Suprapubic skin (tissue), 4 donors: Measurements from ENCODE around the gene RICTOR. TPM values are rescaled to one million over a fixed set of nuclear protein-coding genes. Genes with fewer than 3 reads are reported as not detected.
"Not testable (repeated sequence)": the region's sequence is repeated elsewhere in the genome, so short reads cannot be mapped to it uniquely, and the experiment has no call there.

Experiments used
- DNase-seq, 2 donors: peaks; one replicate each; pipeline ENCODE4 v3.0.0-alpha.2; 2019; ENCODE audit warnings: low spot score in 2 of 2
- H3K27ac ChIP-seq: fragments of 200-600 bp; sonication (generic); one replicate; pipeline ENCODE4 v1.5.1; 2019
- H3K27me3 ChIP-seq: fragments of 200-600 bp; sonication (generic); one replicate; pipeline ENCODE4 v1.5.1; 2019
- H3K36me3 ChIP-seq: fragments of 200-600 bp; sonication (generic); one replicate; pipeline ENCODE4 v1.5.1; 2019
- H3K4me1 ChIP-seq: fragments of 200-600 bp; sonication (generic); one replicate; pipeline ENCODE4 v1.5.1; 2019
- H3K4me3 ChIP-seq: fragments of 200-600 bp; sonication (generic); one replicate; pipeline ENCODE4 v1.5.1; 2019; ENCODE audit warnings: mild to moderate bottlenecking
- H3K9me3 ChIP-seq: fragments of 200-600 bp; sonication (generic); one replicate; pipeline ENCODE4 v1.5.1; 2019
- CTCF ChIP-seq, 2 donors: fragments of 200-600 bp in 1 of 2; fragments of 450-650 bp in 1 of 2; sonication (generic) in 1 of 2; IDR thresholded peaks; one replicate each; pipeline ENCODE4 v1.5.1; 2016 to 2019; ENCODE audit warnings: antibody characterized with exemption in 2 of 2, mild to moderate bottlenecking in 1 of 2, moderate library complexity in 1 of 2
- EP300 ChIP-seq: sonication (generic); formaldehyde crosslinking; IDR thresholded peaks from one replicate; pipeline ENCODE4 v1.6.1; 2017; ENCODE audit warnings: antibody characterized with exemption
- POLR2A ChIP-seq, 2 donors: fragments of 450-650 bp; IDR thresholded peaks; one replicate each; pipeline ENCODE4 v1.6.1; 2017; ENCODE audit warnings: antibody characterized with exemption in 2 of 2, mild to moderate bottlenecking in 2 of 2, moderate library complexity in 2 of 2
- POLR2AphosphoS5 ChIP-seq, 3 donors: sonication (generic); formaldehyde crosslinking; IDR thresholded peaks; one replicate each; pipeline ENCODE4 v1.6.1; 2017; ENCODE audit warnings: antibody characterized with exemption in 3 of 3
- WGBS: methylation state at CpG from one replicate; pipeline ENCODE4 v1.1.5; 2018; 5-methylcytosine and 5-hydroxymethylcytosine counted together
- total RNA-seq, 4 donors: library from RNA; depleted of rRNA; stranded (reverse); fragments of >200 nt; gene quantifications; one replicate each; pipeline ENCODE4 v1.1.0, GENCODE V29; 2016

RICTOR gene
- total RNA-seq, 4 donors from 2014 or later = 24.9 to 92.6 (median 28.7) TPM

GRCh38 chr5:39040875-39041274 is 33.3 kb downstream of the RICTOR start:
- H3K27ac ChIP-seq = no peak overlapping the region
- H3K4me1 ChIP-seq = no peaks in the 10 kb centered on the region
- no peak for DNase-seq
- TF ChIP-seq EP300 (no peak), POLR2A (IDR thresholded peaks at IDR 0.05) (no peak), POLR2AphosphoS5 (IDR thresholded peaks at IDR 0.05) (no peak), CTCF (IDR thresholded peaks at IDR 0.05) (no peak)
- H3K4me3 ChIP-seq = no peak overlapping the region
- no peaks in the 10 kb centered on the region for H3K27me3 ChIP-seq
- H3K36me3 ChIP-seq = no peaks in the 10 kb centered on the region
- 59% methylated on average over 1 of the region's 1 CpG for WGBS
- H3K9me3 ChIP-seq = no peaks in the 10 kb centered on the region

- H3K36me3 ChIP-seq, H3K9me3 ChIP-seq, H3K4me1 ChIP-seq, DNase-seq, H3K4me3 ChIP-seq, H3K27me3 ChIP-seq, H3K27ac ChIP-seq: not testable (repeated sequence)
- 100% methylated on average over 6 of the region's 12 CpGs for WGBS
These were observed 39.7 kb downstream of the RICTOR start for GRCh38 chr5:39034493-39034892.

GRCh38 chr5:39031041-39031440 is 43.2 kb downstream of the RICTOR start:
- no peak for DNase-seq
- Histone ChIP-seq H3K4me1 (no peaks in the 10 kb centered on the region), H3K4me3 (no peak overlapping the region), H3K27ac (no peak overlapping the region), H3K27me3 (no peaks in the 10 kb centered on the region), H3K9me3 (no peaks in the 10 kb centered on the region), H3K36me3 (peaks cover 6% of the 10 kb centered on the region)
- TF ChIP-seq EP300 (no peak), POLR2AphosphoS5 (IDR thresholded peaks at IDR 0.05) (no peak), POLR2A (IDR thresholded peaks at IDR 0.05) (no peak), CTCF (IDR thresholded peaks at IDR 0.05) (no peak)
- 97% methylated on average over 1 of the region's 1 CpG for WGBS

- H3K27me3 ChIP-seq = no peaks in the 10 kb centered on the region
- H3K27ac ChIP-seq = no peak overlapping the region
- TF ChIP-seq POLR2AphosphoS5 (IDR thresholded peaks at IDR 0.05) (no peak), CTCF (IDR thresholded peaks at IDR 0.05) (no peak), EP300 (no peak), POLR2A (IDR thresholded peaks at IDR 0.05) (no peak)
- 92% methylated on average over 4 of the region's 4 CpGs for WGBS
- H3K36me3 ChIP-seq = peaks cover 6% of the 10 kb centered on the region
- H3K4me3 ChIP-seq = no peak overlapping the region
- H3K9me3 ChIP-seq = no peaks in the 10 kb centered on the region
- no peak for DNase-seq
- no peaks in the 10 kb centered on the region for H3K4me1 ChIP-seq
These were observed 48.7 kb downstream of the RICTOR start for GRCh38 chr5:39025456-39025855.

GRCh38 chr5:39024884-39025283 is 49.3 kb downstream of the RICTOR start:
- Histone ChIP-seq H3K9me3 (no peaks in the 10 kb centered on the region), H3K4me1 (no peaks in the 10 kb centered on the region), H3K36me3 (peaks cover 6% of the 10 kb centered on the region), H3K4me3 (no peak overlapping the region), H3K27me3 (no peaks in the 10 kb centered on the region), H3K27ac (no peak overlapping the region)
- no peak for DNase-seq
- TF ChIP-seq EP300 (no peak), POLR2AphosphoS5 (IDR thresholded peaks at IDR 0.05) (no peak), CTCF (IDR thresholded peaks at IDR 0.05) (no peak), POLR2A (IDR thresholded peaks at IDR 0.05) (no peak)

GRCh38 chr5:39024005-39024404 is 50.2 kb downstream of the RICTOR start:
- TF ChIP-seq CTCF (IDR thresholded peaks at IDR 0.05) (no peak), POLR2AphosphoS5 (IDR thresholded peaks at IDR 0.05) (no peak), EP300 (no peak), POLR2A (IDR thresholded peaks at IDR 0.05) (no peak)
- Histone ChIP-seq H3K27ac (no peak overlapping the region), H3K4me3 (no peak overlapping the region), H3K9me3 (no peaks in the 10 kb centered on the region), H3K36me3 (peaks cover 10% of the 10 kb centered on the region), H3K4me1 (no peaks in the 10 kb centered on the region), H3K27me3 (no peaks in the 10 kb centered on the region)
- no peak for DNase-seq
- WGBS = 86% methylated on average over 7 of the region's 7 CpGs
